Suppressor macrophage treated with lipopolysaccharide for 4 hours (primary cell): ENCODE data around the gene KRTAP10-4.
"Not testable (repeated sequence)": the region's sequence is repeated elsewhere in the genome, so short reads cannot be mapped to it uniquely, and the experiment has no call there.

Experiments
- DNase-seq: peaks from one replicate; pipeline ENCODE4 v3.0.0-alpha.2; 2020

KRTAP10-4 gene

DNA sequence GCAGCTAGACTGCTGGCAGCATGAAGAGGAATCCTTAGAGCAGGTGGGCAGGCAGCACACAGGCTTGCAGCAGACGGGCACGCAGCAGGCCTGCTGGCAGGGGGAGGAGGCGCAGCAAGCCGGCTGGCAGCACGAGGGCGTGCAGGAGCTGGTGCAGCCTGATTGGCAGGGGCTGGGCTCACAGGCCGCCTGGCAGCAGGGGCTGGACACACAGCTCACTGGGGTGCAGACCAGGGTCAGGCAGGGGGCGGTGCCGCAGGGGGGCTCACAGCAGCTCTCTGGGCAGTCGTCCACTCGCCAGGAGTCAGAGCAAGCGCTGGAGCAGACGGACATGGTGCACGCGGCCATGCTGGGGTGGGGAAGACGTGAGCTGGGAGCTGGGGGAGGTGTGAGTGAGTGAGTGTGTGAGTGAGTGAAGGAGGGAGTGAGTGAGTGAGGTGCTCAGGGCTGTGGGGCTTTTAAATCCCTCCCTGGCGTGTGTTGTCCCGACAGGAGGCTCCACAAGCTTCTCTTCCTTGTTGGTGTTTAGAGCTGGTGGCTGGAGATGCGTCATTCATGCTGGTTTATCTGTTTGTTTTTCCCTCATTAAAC lies 6.8 kb downstream of the KRTAP10-4 start, which contains the start of gene KRTAP10-5:
Gene KRTAP10-5, minus strand, starts transcription at position 374 of the 591 bp plus-strand sequence. Its CDS starts 26 bp downstream, at position 348.
- not testable (repeated sequence) for DNase-seq

DNA sequence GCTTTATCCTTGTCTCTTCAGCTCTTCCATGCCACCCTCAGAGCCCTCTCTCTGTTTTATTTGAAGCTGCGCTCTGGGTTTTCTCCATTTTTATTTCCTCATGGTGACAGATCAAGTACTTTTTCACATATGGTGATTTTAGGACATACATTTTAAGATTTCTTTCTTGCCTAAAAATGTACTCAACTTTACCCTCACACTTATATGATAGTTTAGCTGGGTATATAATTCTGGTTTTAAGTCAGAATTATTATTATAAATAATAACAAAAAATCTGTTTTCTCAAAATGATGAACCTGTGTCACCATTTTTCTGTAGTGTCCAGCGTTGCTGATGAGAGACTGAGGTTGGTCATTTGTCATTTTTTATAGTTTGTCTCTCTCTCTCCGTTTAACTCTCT lies 7.6 kb downstream of the KRTAP10-4 start:
- DNase-seq, result no peak

DNA sequence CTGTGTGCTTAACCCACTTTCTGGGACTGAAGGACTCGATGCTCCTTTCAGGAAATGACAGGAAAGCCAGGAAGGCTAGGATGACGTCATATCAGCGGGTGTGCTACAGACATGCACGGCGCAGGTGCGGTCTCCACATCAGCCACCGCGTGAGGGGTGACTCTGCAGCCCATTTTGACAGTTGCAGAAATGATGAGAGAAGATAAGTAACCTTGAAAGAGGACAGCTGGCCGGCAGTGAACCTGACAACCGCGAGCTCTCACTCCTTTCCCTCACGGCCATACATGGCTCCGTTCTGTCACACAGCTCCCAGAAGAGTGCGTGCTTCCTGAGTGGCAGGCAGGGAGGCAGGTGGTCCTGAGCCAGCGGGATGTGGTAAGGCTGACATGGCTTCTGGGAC lies 8.5 kb downstream of the KRTAP10-4 start:
- DNase-seq, result no peak

DNA sequence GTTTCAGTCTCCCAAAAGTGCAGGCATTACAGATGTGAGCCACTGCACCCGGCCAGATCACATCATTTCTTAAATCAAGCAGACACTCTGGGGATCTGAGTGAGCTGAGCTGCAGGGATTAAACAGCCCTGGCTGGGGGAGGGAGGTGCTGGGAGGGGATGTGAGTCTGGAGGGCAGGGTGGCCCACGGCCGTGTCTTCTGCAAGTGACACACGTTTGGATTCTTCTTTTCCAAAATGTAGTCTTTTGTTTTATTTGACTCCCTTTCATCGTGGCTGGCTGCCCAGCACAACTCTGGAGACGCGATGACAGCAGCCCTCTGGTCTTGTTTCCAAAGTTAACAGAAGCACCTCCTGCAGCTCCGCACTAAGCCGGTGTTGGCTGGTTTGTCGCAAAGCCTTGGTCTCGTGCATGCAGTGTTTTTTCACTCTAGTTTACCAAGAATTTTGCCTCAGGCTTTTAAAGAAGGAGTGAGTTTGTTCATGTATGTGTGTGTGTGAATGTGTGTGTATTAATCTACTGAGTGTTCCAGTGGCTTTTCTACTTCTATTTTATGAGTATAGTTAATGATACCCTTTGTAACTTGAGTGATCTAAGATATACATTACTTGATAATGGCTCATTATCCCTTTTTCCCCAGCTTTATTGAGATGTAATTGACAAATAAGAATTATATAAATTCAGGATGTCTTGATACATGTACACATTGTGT lies 9.7 kb downstream of the KRTAP10-4 start:
- DNase-seq, result no peak

DNA sequence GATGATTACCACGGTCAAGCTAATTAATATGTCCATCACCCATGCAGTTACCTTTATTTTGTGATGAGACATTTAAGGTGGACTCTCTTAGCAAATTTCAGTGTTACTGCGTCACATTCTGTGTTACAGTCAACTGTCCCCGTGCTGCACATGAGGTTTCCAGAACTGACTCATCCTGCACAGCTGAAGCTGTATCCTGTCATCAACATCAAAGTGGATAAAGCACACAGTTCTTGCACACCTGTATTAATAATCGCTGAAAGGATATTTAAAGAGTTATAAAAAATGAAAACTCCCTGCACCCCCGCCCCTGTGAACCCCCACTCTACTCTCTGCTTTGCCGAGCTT lies 10.2 kb downstream of the KRTAP10-4 start:
- DNase-seq, result no peak

DNA sequence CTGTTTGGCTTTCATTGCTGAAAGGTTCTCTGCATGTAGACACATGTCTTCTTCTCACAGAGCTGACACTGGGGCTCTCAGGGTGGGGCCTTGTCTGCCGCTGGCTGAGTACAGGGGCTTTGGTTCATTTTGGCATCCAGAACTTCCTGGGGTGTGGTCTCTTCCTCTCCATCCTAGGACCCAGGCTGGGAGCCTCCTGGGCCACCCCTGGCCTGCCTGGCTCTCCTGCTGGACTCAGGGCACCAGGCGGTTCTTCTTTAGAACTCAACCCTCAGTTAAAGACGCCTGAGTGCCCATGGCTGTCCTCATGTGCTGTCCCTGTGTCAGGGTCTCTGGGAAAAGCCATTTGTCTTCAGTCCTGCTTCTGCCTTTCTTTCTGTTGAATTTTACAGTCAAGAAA lies 12.4 kb downstream of the KRTAP10-4 start:
- DNase-seq, result no peak

DNA sequence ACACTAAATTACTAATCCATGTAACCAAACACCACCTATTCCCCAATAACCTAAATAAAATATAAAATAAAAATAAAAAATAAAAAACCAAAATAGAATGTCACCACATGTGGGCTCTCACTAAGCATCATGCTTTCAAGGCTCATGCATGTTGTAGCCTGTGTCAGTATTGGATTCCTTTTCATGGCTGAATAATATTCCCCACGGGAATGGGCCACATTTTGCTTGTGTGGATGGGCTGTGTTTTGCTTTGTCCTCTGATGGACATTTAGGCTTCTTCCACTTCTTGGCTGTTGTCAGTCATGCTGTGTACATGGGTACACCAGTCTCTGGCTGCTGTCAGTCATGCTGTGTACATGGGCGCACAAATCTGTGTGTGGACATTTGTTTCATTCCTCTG lies 15.6 kb downstream of the KRTAP10-4 start:
- no peak for DNase-seq

DNA sequence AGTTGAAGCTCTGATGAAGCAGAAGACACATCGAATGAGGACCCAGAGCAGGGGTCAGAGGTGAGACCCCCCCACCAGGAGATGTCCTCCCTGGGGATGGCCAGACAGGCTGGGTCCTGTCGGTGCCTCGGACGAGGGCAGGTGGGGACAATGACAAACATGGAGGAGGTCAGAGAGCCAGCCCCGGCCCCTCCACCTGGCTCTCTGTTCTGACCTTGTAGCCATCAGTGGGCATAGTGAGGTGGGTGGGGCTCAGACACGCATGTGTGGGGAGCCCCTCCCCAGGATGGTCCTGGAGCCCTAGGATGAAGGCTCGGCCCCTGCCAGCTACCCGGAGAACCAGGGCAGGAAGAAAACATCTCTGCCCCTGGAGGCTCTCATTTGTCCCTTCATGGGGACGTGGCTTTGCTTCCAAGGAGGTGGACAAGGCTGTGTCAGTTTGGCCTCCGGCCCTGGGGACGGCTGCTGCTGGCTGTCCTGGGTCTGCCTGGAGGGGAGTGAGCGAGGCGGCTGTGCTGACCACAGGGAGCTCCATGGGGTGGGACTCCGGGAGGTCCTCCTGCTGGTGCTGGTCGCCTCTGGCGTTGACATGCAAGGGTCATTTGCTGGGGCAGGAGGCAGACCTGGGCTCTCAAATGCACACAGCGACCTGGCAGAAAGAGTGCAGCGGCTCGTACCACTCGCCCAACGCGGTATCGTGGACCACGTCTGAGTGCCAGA lies 16.2 kb downstream of the KRTAP10-4 start:
- DNase-seq, result no peak

DNA sequence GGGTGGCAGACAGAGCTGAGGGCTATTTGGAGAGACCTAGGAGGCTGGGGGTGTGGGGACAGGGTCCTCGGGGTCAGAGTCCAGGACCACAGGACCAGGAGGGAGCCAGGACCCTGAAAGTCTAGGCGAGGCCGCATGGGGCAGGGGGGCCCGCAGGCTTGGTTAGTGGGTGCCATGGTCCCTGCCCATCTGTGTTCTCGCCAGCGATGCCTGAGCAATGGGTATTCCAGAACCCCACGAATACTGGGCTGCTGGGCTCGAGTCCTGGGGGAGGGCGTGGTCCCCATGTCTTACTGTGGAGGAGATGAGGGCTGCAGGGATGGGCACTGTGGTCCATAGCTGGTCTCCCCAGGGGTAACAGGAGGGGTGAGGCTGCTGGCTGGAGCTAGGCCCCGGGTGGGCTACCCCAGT lies 16.8 kb downstream of the KRTAP10-4 start:
- DNase-seq, result no peak

DNA sequence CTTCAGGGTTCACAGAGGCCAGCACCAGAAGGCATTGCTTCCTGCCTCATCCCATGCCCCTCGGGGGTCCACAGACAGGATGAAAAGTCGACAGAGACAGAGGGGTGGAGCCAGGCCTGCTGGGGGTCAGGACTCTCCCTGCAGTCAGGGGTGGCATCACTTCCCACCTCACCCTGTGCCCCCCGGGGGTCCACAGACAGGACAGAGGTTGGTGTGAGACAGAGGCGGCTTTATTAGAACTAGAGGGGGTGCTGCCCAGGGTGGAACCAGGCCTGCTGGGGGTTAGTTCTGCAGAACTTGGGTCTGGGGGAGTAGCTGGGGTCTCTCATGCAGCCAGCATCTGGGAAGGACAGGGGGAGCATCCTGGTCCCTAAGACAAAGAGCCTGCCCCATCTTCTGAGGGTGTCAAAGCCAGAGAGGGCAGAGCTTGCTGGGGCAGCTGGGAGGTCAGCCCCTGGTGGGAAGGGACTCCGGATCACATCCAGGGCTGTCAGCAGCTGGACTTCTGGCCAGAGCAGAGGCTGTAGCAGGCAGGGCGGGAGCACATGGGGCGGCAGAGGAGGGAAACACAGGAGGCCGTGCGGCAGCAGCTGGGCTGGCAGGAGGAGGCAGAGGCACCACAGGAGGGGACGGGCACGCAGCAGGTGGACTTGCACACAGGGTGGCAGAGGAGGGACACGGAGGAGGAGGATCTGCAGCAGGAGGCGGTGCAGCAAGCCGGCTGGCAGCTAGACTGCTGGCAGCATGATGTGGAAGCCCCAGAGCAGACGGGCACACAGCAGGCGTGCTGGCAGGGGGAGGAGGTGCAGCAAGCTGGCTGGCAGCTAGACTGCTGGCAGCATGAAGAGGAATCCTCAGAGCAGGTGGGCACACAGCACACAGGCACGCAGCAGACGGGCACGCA lies 17.6 kb downstream of the KRTAP10-4 start:
- DNase-seq, result not testable (repeated sequence)

DNA sequence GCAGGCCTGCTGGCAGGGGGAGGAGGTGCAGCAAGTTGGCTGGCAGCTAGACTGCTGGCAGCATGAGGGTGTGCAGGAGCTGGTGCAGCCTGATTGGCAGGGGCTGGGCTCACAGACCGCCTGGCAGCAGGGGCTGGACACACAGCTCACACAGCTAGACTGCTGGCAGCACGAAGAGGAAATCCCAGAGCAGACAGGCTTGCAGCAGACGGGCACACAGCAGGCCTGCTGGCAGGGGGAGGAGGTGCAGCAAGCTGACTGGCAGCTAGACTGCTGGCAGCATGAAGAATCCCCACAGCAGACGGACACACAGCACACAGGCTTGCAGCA lies 18.2 kb downstream of the KRTAP10-4 start:
- not testable (repeated sequence) for DNase-seq

DNA sequence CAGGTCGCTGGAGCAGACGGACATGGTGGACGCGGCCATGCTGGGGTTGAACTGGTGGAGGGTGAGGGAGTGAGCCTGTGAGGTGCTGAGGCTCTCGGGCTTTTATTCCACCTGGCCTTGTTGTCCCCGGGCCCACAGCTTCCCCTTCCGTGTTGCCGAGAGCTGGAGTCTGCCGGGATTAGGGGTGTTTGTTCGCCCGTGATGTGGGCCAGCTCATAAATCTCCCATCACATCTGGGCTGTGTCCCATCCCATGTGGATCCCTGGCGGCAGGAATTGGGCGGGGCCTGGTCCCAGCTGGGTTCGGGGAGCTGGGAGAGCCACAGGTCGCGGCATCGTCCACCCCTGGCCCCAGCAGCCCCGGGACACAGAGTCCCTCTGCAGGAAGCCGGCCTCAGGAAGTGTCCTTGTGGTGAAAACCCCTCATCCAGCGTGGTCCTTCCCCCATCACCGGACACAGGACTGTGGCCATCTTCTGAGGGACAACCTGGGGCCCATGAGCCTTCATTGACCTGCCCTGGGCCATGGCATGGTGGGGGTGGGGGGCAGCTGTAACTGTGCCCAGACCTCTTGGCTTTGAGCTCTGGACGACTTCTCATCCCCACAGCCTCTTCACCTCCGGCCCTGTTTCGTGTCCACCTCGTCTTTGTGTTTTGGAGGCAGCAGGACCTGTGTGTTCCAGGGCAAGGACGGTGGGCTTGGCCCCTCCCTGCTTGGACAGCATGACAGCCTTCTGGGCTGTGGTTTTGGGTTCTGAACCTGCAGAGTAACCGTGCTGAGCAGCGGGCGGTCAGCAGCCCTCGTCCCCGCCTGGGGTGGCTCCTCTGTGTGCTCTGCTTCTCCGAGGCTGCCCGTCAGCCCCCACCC lies 19.1 kb downstream of the KRTAP10-4 start, which contains the start of gene KRTAP10-6:
Gene KRTAP10-6, minus strand, starts transcription at position 60 of the 866 bp plus-strand sequence. Its CDS starts 21 bp downstream, at position 39.
- DNase-seq, result no peak

DNA sequence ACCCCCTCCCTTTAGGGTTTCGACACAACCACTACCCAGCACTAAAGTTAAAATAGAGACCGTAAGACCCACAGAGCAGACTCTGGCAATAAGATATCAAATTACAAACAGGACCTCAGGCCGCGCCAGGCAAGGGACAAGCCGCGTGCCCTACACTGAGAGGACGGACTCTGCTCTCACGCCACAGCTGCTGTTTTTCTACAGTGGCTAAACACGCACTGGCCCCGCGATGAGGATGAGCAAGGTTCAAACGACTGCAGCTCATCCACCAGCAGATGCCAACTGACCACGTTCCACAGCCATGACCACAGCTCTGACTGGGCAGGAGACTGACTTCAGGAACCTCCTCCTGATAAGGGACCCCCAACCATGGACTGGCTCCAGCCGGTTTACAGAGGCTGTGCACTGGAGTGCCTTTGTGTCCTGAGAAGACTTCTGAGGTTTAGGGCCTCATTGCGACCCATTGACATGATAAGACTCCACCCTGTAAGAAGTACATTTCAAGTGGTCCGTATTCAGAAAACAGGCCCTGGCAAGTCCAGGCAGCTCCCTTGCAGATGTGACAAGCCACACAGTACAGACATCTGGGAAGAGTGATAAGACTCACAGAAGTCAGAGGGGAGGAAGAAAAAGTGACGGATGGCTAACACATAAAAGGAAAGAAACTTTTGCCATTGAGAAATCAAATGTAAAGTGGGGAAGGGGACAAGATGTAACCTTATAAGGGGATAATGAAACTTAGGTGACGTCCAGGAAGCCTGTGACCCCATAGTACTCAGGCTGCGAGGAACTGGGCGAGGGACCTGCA lies 20.3 kb downstream of the KRTAP10-4 start:
- no peak for DNase-seq

DNA sequence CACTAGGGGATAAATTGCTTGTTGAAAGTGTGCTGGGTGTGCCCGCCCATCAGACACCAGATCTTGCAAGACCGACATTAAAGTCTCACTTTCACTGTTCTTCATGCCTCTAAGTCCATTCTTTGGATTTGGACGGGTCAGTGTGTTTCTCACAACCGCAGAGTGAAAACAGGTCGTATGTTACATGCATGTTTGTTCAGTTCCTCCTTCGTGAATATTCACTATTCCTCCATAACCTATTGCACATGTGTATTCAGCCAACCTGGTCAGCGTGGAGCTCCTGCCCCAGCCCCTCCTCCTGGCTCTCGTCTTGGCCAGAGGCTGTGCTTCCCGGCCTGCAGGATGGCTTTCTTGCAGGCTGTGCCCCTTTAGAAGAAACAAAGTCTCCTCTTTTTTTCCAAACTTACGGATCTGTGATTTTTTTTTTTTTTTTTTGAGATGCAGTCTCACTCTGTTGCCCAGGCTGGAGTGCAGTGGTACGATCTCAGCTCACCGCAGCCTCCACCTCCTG lies 20.9 kb downstream of the KRTAP10-4 start:
- DNase-seq, result no peak

DNA sequence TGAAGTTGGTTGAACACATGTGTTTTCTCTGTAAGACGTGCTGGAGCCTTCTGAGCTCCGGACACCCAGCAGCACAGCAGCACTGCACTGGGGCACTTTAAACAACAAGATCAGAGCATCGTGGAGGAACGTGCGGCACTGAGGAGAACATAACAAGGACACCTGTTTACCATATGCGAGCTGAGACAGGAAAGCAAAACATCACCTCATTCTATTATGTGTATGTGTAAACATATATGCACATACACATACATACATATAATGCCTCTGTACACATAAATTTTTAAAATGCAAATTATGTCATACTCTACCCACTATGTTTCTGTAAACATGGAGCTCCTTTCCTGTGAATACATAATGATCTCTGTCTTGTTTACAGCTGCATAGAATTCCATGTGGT lies 22.0 kb downstream of the KRTAP10-4 start:
- no peak for DNase-seq

DNA sequence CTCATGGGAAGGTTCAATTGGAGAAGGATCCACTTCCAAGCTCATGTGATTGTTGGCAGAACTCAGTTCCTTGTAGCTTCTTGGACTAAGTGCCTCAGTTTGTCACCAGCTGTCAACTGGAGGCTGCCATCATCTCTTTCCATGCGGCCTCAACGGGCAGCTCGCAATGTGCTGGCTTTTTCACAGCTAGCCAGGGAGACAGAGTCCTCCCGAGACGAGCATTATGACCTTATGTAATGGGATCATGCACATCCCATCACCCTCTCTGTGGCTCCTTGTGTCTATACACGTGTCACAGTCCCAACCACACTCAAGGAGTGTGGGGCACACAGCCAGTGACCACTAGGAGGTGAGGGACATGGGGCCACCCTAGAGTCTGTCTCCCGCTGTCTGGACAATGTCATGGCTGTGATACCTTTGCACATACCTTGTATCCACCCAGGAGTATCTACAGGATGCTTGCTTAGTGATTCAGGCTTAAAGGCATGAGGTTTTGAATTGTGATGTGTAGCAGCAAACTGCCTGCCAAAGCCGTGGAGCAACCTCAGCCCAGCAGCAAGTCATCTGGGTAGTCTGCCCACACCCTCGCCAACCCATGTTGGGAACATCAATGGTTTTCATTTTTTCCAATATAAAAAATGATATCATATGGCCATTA lies 22.7 kb downstream of the KRTAP10-4 start:
- DNase-seq, result no peak

DNA sequence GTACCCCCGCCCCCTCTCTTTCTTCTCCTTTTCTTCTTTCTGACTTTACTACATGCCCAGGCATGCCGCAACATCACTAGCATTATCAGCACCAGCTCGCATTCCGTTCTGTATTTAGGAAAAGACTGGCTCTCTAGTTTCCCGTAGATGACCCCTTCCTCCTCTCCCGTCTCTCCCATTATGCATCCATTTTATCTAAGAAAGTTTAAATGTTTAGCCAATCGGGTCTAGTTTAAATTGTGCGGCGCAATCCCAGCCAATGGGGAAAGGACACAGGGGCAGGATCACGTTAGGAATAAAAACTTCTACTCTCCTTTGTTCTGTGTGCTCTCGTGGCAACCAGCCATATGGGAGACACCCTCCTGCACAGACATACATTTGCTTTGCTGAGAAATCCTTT lies 24.5 kb downstream of the KRTAP10-4 start:
- no peak for DNase-seq

DNA sequence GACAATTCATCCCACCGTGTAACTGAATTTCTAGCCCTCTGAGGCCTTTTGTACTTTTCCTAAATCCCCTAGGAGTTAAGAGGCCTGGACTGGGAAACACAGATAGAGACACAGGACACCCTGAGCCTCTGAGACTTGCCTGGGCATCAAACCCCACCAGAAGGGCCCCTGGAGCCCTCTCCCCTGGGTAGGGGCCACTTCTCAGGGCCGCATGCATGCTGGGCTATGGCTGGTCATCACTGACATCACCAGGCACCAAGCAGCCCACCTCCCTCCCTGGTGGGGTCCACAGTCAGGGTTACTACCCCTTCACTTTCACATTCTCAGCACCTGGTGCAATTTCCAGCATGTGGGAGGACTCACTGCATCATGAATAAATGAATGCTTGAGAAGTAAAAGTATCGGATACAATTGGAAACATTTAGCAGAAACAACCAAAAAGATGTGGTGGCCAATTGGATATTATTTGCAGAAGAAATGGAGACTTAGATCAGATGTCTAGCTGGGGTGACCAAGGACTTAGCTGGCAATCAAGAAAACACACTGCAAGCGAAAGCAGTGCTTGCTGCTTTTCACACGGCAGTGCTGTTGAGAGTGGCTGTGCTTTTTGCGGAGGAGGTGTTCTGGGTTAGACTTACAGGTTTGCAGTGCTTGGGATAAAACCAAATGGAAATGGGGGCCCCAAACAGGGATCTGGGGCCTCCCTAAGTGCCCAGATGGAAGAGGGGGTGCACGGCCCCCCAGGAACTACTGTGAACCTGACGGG lies 25.9 kb downstream of the KRTAP10-4 start:
- no peak for DNase-seq
